ENCODE data around the gene HSPG2.

The HSPG2 gene

DNA sequence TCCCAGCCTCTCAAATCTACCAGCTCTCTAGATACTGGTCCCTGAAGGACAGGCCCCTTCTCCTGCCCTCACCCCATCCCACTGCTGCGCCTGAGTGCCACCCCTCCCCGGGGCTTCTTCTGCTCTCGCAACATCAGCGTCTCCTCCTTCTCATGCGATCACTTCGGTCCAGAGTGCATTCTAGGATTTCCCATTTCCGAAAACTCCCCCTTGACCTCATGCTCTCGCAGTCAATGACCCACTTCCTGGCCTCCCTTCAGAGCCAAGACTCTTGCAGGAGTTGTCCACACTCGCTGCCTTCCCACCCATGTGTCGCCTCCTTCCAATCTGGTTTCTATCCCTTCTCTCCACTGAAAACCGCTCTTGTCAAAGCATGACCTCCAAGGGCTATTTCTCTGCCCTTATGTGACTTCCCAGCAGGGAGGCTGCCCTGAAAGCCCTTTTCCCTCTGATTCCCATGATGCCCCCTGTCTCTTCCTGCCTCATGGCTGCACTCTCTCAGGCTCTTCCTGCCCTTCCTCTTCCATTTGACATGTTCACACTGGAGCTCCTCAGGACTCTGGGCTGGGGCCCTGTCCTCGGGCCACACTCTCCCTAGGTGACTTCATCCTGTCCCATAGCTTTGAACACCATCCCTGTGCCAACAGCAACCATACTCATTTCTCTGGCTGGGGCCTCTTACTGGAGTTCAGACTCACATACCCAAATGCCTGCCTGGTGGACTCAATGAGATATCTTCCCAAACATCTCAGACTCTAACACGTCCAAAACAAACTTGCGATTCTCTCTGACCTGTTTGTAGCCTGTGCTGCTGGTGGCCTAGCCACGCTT lies 79.1 kb downstream of the HSPG2 start:
- no peak for DNase-seq

DNA sequence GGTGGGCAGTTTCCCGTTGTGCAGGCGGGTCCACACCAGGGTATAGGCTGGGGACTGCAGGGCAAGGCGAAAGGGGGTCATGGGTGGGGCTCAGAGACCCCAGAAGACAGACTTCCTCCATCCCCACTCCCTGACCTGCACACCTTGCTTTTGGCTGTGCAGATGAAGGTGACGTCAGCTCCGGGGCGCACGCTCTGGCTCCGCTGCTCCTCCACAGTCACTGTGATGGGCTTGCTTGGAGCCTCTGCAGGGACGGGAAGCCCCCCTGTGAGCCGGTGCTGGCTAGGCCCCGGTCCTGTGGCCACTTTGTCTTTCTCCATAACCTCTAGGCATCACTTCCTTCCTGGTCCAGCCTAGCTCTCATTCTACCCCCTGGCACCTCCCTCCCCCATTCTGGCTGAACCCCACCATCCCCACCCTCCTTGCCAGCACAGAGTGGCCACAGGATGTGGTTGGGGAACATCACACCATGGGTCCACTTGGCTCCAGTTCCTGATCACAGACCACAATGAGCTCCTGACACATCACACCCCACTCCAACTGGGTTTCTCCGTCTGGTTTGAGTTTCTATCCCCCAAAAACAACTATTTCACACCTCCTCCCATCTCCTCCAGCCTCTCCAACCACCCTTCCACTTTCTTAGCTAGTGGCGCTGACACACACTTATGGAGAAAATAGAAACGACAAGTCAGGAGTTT lies 79.8 kb downstream of the HSPG2 start:
- no peak for DNase-seq

DNA sequence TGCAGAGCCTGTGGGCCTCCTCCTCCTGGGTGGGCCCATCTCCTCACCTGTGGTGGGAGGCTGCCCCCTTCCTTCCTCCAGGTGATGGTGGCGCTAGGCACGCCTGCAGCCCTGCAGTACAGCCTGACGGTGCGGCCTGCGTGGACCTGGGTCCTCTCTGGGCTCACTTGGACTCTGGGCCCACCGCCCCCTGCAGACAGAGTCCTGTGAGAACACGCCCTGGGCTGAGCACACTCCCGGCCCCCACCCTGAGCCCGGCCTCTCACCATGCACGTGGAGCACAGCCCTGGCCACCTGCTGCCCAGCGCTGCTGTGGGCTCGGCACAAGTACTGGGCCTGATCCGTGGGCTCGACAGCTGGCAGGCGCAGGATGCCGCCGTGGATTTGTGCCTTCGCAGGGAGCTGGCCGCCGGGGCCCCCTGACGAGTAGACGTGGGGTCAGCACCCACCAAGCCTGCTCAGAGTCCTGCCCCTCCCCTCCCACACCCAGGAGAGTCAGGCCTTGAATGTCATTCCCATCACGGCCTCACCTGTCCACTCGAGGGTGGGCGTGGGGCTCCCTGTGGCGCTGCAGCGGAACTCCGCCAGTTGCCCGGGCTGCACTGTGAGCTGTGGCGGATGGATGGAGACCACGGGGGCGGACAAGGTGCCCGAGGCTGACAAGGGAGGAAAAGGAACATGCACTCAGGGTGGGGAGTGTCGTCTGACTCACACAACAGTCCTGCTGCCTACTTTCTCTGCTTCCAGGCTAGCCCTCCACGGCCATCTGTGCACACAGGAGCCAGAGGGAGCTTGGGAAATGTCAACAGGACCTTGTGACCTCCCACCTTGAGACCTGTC lies 81.6 kb downstream of the HSPG2 start:
- DNase-seq: no peak

DNA sequence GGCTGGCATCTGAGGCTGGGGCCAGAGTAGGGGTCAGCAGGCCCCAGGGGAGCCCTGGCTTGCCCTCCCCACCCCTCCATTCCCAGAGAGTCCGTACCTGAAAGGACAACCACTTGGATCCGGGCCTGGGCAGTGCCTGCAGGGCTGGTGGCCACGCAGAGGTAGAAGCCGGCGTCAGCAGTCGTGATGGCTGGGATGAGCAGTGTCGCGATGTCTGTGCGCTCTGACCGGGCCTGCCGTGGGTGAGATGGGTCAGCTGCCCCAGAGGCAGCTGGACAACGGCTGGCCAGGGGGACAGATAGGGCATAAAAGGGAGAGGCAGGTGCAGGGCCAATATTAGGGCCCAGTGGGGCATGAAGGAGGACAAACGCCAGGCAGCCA lies 82.4 kb downstream of the HSPG2 start:
- DNase-seq: no peak

DNA sequence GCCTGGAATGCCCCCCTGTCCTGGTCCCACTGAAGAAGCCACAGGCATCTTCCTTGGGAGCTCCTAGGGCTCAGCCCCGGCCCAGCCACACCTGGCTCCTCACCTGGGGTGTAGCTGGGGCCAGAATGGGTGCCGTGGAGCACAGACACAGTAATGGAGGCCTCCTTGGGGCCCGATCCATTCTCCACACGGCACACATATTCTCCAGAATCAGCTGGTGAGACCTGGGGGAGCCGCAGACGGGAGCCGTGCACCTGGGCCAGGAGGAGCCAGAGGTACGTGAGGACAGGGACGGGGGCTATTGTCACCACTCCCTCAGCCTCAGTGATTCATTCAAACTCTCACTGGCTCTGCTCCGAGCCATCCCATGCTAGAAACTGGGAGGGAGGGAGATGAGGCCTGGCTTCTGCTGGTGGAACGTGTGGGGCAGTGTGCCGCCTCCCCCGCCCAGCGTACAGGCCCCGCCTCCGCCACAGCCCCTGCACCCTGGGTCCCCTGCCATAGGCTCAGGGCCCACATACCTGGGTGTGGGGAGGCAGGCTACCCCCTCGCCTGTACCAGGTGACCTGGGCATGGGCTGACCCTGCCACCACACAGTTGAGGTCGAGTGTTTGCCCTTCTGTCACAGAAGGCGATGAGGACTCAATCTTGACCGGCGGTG lies 82.9 kb downstream of the HSPG2 start:
- no peak for DNase-seq

DNA sequence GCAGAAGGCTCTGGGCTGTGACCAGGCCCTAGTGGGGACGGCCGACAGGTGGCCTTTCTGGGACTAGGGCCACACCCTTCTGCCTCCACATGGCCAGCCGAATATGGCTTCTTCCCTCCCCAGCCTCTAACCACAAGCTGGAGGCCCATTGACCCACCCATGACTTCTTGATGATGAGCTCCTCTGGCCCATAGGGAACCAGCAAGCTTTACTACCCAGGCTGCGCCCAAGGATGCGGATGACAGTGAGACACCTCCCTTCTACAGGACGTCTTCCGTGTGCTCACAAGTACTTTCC lies 84.0 kb downstream of the HSPG2 start:
- no peak for DNase-seq

DNA sequence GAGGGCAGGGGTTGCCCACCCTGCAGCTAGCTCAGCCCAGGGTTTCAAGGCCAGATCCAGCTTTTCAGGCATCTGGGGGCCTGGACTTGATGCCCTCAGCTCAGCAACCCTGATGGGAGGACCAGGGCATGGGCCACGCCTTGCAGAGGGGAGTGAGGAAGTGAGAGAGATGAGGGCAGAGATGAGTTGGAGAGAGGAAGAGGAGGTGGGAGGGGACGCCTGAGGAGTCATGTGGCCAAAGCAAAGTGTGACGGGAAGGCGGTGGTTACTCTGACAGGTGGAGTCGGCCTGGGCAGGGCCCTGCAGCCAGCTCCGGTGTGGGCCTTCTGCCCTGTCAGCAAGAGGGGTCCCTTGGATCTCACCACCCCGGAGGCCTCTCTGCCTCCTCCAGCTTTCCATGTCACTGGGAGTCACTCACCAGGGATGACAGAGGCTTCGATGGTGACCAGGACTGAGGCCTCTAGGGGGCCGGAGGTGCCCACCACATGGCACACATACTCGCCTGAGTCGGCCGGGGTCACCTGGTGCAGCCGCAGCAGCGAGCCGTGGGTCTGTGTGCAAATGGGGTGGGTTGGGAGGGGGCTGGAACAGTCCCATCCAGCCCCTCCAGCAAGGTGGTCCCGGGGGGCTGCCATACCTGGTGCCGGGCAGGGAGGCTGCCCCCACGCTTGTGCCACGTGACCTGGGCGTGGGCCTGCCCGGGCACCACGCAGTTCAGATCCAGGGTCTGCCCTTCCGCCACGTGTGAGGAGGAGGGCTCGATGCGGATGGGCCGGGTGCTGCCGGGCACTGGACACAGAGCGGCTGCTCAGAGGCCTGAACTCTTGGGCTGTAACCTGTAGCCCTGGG lies 84.6 kb downstream of the HSPG2 start:
- no peak for DNase-seq

DNA sequence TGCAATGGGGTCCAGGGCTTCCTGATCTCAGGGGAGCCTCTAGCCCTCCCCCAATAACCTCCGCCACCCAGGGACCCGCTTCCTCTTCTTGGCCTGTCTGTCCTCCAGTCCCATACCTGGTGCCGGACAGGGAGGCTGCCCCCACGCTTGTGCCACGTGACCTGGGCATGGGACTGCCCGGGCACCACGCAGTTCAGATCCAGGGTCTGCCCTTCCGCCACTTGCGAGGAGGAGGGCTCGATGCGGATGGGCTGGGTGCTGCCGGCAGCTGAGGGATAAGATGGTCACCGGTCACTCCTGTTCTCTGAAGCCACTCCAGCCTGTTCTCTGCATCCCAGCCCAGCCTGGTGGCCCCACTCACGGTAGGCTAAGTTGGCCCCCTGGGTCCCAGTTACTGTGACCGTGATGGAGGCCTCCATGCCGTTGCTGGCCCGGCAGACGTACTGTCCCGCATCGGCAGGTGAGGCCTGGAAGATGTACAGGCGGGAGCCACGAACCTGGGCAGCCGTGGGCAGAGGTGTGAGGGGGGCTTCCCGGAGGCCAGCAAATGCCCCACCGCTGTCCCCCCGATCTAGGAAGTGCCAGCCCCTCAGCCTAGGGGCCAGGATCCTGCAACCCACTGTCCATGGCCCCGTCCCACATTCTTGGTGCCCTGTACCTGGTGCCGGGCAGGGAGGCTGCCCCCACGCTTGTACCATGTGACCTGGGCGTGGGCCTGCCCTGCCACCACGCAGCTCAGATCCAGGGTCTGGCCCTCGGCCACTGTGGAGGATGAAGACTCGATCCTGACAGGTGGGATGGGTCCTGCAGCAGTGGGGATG lies 85.5 kb downstream of the HSPG2 start:
- no peak for DNase-seq

DNA sequence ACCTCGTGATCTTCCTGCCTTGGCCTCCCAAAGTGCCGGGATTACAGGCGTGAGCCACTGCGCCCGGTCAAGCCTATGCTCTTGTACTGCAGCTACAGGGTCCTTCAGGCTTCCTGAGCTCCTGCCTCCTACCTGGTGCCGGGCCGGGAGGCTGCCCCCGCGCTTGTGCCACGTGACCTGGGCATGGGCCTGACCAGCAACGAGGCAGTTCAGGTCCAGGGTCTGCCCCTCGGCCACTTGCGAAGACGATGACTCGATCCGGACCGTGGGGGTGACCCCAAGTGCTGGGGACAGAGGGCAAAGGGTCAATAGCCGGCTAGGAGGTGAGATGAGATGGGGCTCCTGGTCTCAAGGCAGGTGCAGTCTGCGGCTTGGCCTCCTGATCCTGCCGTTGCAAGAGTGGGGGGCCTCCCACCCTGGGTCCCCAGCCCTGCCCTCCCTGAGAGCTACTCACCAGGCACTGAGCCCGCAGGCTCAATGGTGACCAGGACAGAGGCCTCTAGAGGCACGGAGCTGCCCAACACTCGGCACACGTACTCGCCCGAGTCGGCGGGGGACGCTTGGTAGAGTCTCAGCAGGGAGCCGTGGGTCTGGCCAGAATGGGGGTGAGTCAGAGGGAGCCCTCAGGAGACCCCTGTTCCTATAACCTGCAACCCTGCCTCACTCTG lies 87.1 kb downstream of the HSPG2 start:
- no peak for DNase-seq

DNA sequence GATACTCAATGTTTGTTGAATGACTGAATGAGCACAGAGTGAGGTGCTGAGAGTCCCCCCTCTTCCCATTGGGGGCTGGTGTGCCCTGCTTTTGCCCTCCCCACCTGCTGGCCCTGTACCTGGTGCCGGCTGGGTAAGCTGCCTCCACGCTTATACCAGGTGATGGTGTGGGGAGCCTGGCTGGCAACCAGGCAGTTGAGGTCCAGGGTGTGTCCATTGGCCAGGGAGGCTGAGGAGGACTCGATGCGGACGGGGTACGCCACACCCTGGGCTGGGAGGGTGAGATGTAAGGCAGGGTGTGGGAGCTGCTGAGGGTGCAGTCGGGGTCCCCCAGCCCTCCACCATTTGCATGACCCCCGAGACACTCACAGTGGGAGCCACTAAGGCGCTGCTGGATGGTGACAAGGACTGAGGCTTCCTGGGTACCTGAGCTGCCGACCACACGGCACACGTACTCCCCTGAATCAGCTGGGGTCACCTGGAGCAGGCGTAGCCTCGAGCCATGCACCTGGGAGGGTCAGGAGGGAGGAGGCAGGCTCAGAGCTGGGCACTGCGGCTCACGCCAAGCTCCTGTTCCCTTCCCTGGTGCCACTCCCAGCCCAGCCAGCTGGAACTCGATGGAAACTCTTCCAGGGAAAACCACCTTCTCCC lies 88.5 kb downstream of the HSPG2 start:
- no peak for DNase-seq

DNA sequence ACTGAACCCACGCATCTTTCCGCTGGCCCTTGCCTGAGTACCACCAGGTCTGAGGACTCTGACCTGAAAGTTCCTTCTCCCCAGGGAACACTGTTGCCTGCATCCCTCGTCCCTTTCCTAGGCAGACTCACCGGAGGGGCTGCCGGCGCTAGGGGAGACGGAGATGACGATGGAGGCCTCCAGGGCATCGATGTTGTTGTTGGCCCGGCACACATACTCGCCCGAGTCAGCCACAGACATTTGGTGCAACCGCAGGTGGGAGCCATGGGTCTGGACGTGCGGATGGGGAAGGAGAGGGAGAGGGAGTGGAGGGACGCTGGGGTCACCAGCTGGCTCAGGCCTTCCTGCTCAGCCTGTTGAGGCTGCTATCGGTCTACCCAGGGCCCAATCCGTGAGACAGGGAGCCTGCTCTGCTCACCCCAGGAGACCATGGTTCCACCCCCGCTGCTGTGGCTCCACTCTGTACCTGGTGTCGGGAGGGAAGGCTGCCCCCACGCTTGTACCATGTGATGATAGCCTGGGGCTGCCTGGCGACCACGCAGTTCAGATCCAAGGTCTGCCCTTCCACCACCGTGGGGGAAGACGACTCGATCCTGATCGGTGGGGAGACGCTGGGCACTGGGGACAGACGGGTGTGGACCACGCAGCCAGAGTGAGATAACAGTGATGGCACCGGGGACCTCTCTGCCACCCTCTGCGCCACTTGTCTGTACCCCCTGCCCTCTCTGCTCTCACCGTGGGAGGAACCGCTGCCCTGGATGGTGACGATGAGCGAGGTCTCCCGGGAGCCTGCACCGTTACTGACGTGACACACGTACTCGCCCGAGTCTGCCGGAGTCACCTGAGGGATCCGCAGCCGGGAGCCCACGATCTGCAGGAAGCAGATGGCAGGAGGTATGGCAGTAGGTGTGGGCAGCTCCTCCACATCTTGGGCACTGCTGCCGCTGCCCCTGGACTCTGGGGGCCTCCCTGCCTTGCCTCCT lies 89.6 kb downstream of the HSPG2 start:
- DNase-seq: no peak

DNA sequence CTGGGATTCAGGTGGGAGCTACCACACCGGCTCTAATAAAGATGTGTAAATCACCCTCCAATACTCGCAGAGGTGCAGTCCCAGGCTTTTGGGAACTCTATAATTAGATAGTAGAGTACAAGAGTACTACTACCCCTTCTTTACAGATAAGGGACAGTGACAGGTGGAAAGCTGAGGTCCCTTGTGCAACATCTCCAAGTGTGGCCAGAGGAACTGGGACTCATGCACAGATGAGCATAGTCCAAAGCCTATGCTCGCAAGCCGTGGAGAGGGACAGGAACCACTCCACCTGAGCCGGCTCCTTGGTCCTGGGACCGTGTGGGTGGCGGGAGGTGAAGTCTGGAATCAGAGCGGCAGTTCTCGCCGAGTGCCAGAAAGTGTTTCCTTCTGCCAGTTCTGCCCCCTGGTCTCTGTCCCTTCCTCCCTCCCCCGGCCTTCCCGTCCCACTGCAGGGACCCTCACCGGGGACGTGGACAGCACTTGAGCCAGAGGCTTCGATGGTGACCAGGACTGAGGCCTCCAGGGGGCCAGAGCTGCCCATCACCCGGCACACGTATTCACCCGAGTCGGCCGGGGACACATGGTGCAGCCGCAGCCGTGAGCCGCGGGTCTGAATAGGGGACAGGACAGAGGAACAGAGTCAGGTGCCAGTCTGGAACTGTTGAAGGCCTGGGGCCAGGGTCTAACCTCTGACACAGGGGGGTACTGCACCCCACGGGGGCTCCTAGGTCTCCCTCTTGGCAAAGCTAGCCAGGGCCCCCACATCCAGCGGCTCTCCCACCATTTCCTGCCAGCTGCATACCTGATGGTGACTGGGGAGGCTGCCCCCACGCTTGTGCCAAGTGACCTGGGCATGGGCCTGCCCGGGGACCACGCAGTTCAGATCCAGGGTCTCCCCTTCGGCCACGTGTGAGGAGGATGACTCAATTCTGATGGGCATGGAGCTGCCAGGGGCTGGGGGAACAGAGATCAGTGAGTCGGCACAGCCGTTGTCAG lies 91.2 kb downstream of the HSPG2 start:
- no peak for DNase-seq

DNA sequence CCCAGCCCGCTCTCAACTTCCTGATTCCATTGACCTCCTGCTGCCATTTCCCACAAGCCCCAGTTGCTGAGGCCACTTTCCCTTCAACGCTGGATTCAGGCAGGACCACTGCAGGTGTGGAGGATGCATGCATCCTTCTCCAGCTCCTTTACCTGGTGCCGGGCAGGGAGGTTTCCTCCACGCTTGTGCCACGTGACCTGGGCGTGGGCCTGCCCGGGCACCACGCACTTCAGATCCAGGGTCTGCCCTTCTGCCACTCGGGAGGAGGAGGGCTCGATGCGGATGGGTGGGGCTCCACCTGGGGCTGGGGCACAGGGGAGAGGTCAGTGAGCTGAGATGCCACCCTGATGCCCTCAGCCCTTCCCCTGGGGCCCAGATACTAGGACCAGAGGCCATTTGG lies 93.1 kb downstream of the HSPG2 start:
- no peak for DNase-seq

DNA sequence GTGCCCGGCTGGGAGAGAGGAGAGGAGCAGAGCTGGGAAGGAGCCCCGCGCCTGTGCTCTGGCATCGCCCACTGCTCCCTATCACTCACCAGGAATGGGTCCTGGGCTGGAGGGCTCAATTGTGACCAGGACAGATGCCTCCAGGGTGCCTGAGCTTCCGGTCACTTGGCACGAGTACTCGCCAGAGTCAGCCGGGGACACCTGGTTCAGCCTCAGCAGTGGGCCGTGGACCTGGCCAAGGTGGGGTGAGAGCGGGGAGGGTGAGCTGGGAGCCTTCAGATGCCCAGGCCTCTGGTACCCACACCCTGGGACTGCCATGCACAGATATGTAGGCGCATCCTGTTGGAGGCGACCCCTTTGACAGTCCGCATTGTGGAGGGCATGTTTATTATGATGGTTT lies 93.9 kb downstream of the HSPG2 start:
- DNase-seq: no peak

DNA sequence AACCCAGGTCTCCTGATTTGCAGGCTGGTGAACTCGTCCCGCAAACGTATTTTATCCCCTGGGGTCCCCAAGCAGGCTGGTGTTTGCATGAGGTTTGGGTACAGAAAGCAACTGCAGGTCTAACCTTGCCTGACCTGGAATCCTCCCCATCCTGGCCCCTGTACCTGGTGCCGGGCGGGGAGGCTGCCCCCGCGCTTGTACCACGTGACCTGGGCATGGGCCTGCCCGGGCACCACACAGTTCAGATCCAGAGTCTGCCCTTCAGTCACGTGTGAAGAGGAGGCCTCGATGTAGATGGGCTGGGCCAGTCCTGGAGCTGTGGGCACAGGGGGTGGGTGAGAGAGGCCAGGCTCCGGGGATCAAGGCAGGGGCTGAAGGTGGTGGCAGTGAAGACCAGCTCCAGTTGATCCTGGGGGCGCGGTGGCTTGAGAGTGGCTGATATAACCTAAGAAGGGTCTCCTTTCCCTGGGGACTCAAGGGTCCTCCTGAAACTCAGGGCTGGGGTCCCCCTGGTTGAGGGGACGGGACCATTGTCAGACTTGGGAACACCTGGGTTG lies 94.4 kb downstream of the HSPG2 start:
- DNase-seq: no peak

DNA sequence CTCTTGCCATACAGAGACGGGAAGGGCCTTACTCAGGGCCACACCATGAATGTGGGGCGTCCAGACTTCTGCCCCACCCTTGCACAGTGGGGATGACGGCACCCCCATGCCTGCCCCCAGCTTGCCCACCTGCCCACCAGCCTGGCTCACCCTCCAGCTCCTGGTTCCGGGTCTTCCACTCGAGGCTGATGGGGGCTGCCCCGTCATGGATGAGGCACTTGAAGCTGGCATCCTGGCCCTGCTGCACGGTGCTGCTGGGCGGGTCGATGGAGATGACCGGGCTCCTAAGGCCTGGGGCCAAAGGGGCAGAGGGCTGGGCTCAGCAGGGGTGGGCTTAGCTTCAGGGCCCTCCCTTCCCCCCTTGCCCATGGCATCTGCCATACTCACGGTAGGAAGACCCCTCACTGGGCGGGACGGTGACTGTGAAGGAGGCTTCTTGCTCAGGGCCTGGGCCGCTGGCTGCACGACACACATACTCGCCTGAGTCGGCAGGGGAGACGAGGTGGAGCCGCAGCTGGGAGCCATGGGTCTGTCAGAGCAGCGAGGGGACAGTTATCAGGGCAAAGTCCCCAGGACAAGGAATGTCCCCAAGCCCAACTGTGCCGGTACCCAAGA lies 95.2 kb downstream of the HSPG2 start:
- DNase-seq: no peak

DNA sequence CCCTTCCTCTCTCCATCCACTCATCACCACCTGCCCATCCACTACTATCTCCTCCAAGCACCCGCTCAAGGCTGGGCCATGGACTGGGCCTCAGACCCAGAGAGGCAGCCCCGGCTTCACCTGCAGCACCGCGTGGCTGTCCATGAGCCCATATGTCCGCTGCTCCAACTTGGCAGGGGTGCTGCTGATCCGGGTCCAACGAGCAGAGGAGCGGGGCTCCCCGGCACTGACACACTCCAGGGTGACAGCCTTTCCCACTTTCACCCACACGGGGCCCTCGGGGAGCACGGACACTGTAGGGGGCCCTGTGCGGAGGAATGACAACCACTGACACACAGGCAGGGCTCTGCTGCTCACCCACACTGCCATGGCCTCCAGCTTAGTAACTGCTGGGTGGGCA lies 96.1 kb downstream of the HSPG2 start:
- no peak for DNase-seq
